C4-2B (cell line): ENCODE measurements around the gene PDCL2.

Source experiments
- H3K27ac ChIP-seq: fragments of 450-650 bp; 2 replicates; pipeline ENCODE4 v1.5.1; 2017
- ZFX ChIP-seq: fragments of 450-650 bp; IDR thresholded peaks from 2 replicates; pipeline ENCODE4 v1.6.1; 2017
- TF ChIP-seq, protein P1 (sequence below): fragments of 450-650 bp; conservative IDR thresholded peaks from 2 replicates; pipeline ENCODE4 v1.5.1; 2017; ENCODE audit warnings: mild to moderate bottlenecking

Gene PDCL2

DNA sequence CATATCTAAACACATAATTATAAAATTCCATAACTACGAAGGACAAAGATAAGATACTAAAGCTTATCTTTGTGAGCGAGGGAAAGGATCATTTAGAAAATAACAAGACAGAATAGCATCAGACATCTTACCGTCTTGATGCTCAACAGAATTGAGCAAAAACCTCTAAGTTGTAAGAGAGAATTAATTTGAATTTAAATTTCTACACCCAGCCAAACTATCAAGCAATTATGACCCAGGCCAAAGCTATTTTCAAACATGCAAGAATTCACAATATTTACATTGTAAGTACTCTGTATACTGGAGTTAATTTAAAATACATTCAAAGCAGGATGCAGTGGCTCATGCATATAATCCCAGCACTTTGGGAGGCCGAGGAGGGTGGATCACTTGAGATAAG lies 61.9 kb downstream of the PDCL2 start:
- TF ChIP-seq ZFX: no peak
- TF ChIP-seq, protein P1, sequence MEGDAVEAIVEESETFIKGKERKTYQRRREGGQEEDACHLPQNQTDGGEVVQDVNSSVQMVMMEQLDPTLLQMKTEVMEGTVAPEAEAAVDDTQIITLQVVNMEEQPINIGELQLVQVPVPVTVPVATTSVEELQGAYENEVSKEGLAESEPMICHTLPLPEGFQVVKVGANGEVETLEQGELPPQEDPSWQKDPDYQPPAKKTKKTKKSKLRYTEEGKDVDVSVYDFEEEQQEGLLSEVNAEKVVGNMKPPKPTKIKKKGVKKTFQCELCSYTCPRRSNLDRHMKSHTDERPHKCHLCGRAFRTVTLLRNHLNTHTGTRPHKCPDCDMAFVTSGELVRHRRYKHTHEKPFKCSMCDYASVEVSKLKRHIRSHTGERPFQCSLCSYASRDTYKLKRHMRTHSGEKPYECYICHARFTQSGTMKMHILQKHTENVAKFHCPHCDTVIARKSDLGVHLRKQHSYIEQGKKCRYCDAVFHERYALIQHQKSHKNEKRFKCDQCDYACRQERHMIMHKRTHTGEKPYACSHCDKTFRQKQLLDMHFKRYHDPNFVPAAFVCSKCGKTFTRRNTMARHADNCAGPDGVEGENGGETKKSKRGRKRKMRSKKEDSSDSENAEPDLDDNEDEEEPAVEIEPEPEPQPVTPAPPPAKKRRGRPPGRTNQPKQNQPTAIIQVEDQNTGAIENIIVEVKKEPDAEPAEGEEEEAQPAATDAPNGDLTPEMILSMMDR: no peak
- no peak overlapping the region for H3K27ac ChIP-seq

DNA sequence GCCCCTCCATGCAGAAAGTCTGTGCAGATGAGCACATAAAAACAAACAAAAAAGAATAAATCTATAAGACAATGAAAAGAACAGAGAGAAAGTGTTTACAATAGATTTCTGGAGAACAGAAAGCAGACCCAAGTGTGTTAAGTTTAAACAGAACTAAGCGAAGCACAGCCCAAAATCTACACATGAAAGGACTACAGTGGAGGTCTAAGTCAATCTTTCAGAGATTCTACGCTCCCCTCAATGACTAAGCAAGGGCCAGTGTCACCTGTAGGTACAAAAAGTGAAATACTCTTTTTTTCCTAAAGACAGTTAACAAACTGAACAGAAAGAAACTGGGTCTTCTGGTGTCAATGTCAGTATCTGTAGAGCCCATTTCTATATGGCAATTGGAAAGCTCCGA lies 63.6 kb downstream of the PDCL2 start:
- TF ChIP-seq, protein P1: no peak
- no peak for TF ChIP-seq ZFX

GRCh38 chr4:55524844-55525571 lies 67.0 kb downstream of the PDCL2 start:
- TF ChIP-seq, protein P1: no peak
- TF ChIP-seq ZFX: no peak
- no peak overlapping the region for H3K27ac ChIP-seq

More for the DNA sequence above, 63.6 kb downstream of the PDCL2 start:
- no peak overlapping the region for H3K27ac ChIP-seq

- H3K27ac ChIP-seq: no peak overlapping the region
These were observed 73.6 kb downstream of the PDCL2 start for GRCh38 chr4:55518442-55518841.

DNA sequence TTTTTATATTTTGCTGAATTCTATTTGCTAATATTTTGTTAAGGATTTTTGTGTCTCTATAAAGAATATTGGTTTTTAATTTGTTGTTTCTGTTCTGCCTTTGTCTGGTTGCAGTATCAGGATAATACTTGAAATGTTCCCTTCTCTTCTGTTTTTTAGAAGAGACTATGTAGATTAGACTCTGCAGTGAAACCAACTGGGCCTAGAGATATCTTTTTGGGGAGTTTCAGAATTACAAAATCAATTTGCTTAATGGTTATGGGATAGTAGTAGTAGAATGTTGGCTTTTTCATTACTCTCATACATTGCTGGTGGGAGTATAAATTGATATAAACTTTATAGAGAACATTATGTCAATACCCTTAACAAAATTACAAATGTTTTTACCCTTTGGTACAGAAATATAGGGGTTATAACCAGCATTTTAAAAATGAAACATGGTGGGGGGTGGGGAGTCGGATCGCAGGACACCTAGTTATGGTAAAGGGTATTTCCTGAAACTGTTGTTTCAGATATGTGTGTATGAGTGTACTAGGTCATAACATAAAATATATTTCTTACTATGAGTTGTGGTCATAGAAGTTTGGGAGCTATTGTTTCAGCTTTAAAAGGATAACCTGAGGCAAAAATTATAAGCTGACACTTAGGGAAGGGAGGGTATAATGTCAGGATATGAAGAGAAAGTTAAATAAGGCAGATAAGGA lies 74.4 kb downstream of the PDCL2 start:
- TF ChIP-seq, protein P1: no peak
- no peak for TF ChIP-seq ZFX

More at GRCh38 chr4:55518442-55518841, 73.6 kb downstream of the PDCL2 start:
- TF ChIP-seq, protein P1: no peak
- TF ChIP-seq ZFX: no peak

DNA sequence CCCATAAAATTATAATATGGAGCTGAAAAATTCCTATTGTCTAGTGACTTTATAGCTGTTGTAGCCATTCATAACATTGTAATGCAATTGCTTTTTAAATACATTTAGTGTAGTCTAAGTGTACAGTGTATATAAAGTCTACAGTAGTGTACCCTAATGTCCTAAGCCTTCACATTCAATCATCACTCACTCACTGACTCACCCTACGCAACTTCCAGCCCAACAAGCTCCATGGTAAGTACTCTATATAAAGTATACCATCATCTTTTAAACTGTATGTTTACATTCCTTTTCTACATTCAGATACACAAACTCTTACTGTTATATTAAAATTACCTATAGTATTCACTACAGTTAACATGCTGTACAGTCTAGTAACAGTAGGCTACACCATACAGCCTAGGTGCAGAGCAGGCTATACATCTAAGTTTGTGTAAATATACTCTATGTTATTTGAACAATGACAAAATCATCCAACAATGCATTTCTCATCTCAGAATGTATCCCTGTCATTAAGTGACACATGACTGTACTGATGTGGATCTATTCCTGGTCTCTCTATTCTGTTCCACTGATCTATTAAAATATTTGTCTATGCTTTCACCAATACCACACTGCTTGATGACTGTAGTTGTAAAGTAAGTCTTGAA lies 79.0 kb downstream of the PDCL2 start:
- no peak for TF ChIP-seq ZFX
- TF ChIP-seq, protein P1: no peak

More for the DNA sequence above, 74.4 kb downstream of the PDCL2 start:
- no peak overlapping the region for H3K27ac ChIP-seq

GRCh38 chr4:55512077-55512476 lies 80.0 kb downstream of the PDCL2 start:
- H3K27ac ChIP-seq: no peak overlapping the region
- TF ChIP-seq ZFX: no peak
- TF ChIP-seq, protein P1: no peak

More for the DNA sequence above, 79.0 kb downstream of the PDCL2 start:
- H3K27ac ChIP-seq: no peak overlapping the region
